NCI-H69 (cell line): ENCODE measurements around the gene MRC2.
"Not testable (repeated sequence)": the region's sequence is repeated elsewhere in the genome, so short reads cannot be mapped to it uniquely, and the experiment has no call there.

ENCODE experiments used
- DNase-seq: peaks from one replicate; lab custom pipeline; 2025; lab: John Stamatoyannopoulos, UW

The MRC2 gene

GRCh38 chr17:62679866-62680377 is 52.5 kb downstream of the MRC2 start:
- DNase-seq: no peak

DNA sequence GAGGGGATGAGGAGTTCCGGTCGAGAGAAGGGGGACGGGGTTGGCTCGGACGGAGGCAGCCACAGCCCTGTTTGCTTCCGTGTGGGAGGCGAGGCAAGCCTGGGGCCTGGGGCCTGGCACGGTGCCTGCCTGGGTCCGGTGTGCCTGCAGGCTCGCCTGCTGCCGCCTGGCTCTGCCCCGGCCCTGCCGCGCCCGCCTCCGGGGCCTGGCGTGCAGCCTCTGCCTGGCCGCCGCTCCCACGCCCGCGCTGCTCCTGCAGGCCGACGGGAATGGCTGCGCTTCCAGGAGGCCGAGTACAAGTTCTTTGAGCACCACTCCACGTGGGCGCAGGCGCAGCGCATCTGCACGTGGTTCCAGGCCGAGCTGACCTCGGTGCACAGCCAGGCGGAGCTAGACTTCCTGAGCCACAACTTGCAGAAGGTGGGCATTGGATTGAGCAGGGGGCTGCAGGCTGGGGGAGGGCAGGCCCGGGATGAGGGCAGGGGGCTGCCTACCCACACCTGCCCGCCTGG is 53.1 kb downstream of the MRC2 start:
- no peak for DNase-seq

GRCh38 chr17:62681061-62681938 is 53.8 kb downstream of the MRC2 start:
- DNase-seq: no peak

GRCh38 chr17:62681939-62682381 is 54.5 kb downstream of the MRC2 start:
- no peak for DNase-seq

- no peak for DNase-seq
Observed at GRCh38 chr17:62684179-62684578, 56.7 kb downstream of the MRC2 start.

- peak; percentile 37 for DNase-seq
Observed at GRCh38 chr17:62687997-62688396, 60.5 kb downstream of the MRC2 start.

- DNase-seq: peak; percentile 50
Observed at GRCh38 chr17:62688398-62689160, 61.1 kb downstream of the MRC2 start.

DNA sequence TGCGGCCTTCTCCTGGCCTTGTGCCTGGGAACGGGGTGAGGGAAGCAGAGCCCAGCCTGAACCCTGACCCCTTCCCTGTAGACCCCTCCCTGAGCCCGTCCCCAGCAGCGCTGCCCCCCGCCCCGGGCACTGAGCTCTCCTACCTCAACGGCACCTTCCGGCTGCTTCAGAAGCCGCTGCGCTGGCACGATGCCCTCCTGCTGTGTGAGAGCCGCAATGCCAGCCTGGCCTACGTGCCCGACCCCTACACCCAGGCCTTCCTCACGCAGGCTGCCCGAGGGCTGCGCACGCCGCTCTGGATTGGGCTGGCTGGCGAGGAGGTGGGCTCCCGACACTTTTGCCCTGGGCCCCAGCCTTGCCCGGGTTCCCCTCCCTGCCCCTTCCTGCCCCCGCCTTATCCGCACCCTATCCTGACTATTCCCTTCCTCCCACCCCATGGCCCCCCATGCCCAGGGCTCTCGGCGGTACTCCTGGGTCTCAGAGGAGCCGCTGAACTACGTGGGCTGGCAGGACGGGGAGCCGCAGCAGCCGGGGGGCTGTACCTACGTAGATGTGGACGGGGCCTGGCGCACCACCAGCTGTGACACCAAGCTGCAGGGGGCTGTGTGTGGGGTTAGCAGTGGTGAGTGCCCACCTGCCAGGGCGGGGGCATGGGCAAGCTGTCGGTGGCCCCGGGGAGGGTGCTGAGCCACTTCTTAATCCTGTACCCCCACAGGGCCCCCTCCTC is 62.1 kb downstream of the MRC2 start:
- no peak for DNase-seq

GRCh38 chr17:62690168-62690897 is 62.9 kb downstream of the MRC2 start:
- DNase-seq: peak; percentile 24

DNA sequence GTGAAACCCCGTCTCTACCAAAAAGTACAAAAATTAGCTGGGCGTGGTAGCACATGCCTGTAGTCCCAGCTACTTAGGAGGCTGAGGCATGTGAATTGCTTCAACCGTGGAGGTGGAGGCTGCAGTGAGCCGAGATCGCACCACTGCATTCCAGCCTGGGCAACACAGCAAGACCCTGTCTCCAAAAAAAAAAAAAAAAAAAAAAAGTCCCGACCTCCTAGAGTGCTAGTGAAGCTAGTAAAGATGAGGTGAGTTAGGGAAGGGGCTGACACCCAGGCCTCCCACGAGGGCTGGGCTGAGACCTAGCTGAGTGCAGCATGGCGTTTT is 64.1 kb downstream of the MRC2 start:
- DNase-seq: not testable (repeated sequence)

DNA sequence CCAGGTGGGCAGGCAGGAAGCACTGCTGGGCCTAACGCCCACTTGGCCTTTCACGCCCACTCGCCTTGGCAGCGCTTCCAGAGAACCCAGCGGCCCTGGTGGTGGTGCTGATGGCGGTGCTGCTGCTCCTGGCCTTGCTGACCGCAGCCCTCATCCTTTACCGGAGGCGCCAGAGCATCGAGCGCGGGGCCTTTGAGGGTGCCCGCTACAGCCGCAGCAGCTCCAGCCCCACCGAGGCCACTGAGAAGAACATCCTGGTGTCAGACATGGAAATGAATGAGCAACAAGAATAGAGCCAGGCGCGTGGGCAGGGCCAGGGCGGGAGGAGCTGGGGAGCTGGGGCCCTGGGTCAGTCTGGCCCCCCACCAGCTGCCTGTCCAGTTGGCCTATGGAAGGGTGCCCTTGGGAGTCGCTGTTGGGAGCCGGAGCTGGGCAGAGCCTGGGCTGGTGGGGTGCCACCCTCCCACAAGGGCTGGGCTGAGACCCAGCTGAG is 64.7 kb downstream of the MRC2 start:
- DNase-seq: no peak

GRCh38 chr17:62692721-62693431 is 65.4 kb downstream of the MRC2 start:
- DNase-seq: peak; percentile 30

GRCh38 chr17:62693616-62694409 is 66.3 kb downstream of the MRC2 start:
- peak; percentile 67 for DNase-seq

- DNase-seq: peak; percentile 51
Observed at GRCh38 chr17:62695093-62695738, 67.7 kb downstream of the MRC2 start.

DNA sequence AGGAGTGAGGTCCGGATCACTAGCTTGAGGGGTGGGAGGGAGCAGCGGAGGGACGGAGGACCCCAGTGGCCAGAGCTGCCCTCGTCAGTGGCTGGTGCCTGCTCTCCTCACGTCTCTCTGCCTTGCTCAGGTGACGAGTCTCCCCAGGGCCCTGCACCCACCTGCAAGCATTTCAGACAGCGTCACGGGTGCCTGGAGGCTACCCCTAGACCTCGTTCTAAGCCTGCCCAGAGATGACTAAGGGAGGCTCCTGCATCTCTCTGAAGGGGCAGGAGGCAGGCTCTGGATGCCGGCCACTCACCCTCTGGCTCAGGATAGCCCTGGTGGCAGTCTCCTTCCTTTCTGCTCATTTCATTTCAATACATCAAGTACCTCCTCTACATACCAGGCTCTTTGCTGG is 68.8 kb downstream of the MRC2 start:
- DNase-seq: no peak

GRCh38 chr17:62696726-62697490 is 69.4 kb downstream of the MRC2 start:
- no peak for DNase-seq

- peak; percentile 53 for DNase-seq
Observed at GRCh38 chr17:62698459-62698858, 71.0 kb downstream of the MRC2 start.

DNA sequence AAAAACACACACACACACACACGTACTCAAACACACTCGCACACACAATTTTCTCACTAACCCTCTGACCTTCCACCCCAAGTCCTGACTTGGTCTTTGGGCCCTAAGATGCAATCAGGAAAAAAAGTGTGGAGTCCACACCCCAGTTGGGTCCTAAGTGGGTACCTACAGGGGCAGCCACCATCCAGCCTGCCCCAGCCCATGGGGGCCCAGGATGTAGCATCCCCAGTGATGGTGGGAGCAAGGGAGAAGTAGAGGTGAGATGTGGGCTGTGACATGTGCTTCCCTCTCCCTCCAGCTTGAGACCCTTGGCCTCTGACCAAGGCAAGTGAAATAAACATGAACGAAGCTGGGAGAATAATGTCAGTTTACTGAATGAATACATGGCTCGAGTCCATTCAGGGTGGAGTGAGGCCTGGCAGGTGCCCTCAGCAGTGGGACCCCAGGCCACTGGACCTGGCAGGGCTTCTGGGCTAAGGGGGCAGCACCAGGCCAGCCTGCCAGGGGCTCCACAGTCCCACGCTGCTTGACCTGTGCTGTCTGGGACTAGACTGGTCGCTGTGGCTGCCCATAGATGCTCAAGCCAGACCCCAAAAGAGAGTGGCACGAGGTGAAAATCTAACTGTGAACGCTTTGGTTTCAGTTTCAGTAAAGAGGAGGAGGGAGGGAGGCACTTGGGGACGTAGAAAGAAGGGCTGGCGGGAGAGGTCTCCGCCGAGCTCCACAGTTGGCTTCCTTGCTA is 73.7 kb downstream of the MRC2 start:
- no peak for DNase-seq
